Measurements from ENCODE around the gene NEURL1B.

Gene NEURL1B

GRCh38 chr5:172624996-172625964, 15.8 kb upstream of the NEURL1B start:
- no peak for DNase-seq (ENCODE audit: low read depth)
- no peak overlapping the region for H3K4me3 ChIP-seq (ENCODE audit: low read depth, low read length)
- no peak for TF ChIP-seq CTCF (IDR thresholded peaks at IDR 0.05; ENCODE audit: control insufficient read depth, extremely low read depth, insufficient read depth)

GRCh38 chr5:172626031-172626581, 15.0 kb upstream of the NEURL1B start:
- no peak for DNase-seq (ENCODE audit: low read depth)

GRCh38 chr5:172630082-172630481, 11.0 kb upstream of the NEURL1B start:
- no peak overlapping the region for H3K4me3 ChIP-seq (ENCODE audit: low read depth, low read length)
- TF ChIP-seq CTCF (IDR thresholded peaks at IDR 0.05; ENCODE audit: control insufficient read depth, extremely low read depth, insufficient read depth) = no peak
- DNase-seq (ENCODE audit: low read depth) = no peak

More at GRCh38 chr5:172626031-172626581, 15.0 kb upstream of the NEURL1B start:
- H3K4me3 ChIP-seq (ENCODE audit: low read depth, low read length) = no peak overlapping the region
- no peak for TF ChIP-seq CTCF (IDR thresholded peaks at IDR 0.05; ENCODE audit: control insufficient read depth, extremely low read depth, insufficient read depth)

GRCh38 chr5:172630482-172630881, 10.6 kb upstream of the NEURL1B start:
- no peak for DNase-seq (ENCODE audit: low read depth)
- no peak overlapping the region for H3K4me3 ChIP-seq (ENCODE audit: low read depth, low read length)
- TF ChIP-seq CTCF (IDR thresholded peaks at IDR 0.05; ENCODE audit: control insufficient read depth, extremely low read depth, insufficient read depth) = no peak

GRCh38 chr5:172630986-172631385, 10.1 kb upstream of the NEURL1B start:
- no peak for DNase-seq (ENCODE audit: low read depth)
- H3K4me3 ChIP-seq (ENCODE audit: low read depth, low read length) = no peak overlapping the region
- TF ChIP-seq CTCF (IDR thresholded peaks at IDR 0.05; ENCODE audit: control insufficient read depth, extremely low read depth, insufficient read depth) = no peak

- DNase-seq (ENCODE audit: low read depth) = no peak
- no peak for TF ChIP-seq CTCF (IDR thresholded peaks at IDR 0.05; ENCODE audit: control insufficient read depth, extremely low read depth, insufficient read depth)
Measured at GRCh38 chr5:172632346-172633092, 8.5 kb upstream of the NEURL1B start.

More at GRCh38 chr5:172632346-172633092, 8.5 kb upstream of the NEURL1B start:
- no peak overlapping the region for H3K4me3 ChIP-seq (ENCODE audit: low read depth, low read length)

Measured in LNCaP clone FGC (cell line).